NCI-H345 (cell line): Measurements from ENCODE around the gene FRMD4A.

Experiments
- DNase-seq: peaks from one replicate; lab custom pipeline; 2025; lab: John Stamatoyannopoulos, UW

FRMD4A gene

GRCh38 chr10:13698217-13698616 lies 632.5 kb downstream of the FRMD4A start:
- DNase-seq: no peak

- DNase-seq: no peak
Measured at GRCh38 chr10:13696071-13696470, 634.7 kb downstream of the FRMD4A start.

GRCh38 chr10:13695588-13695987 lies 635.1 kb downstream of the FRMD4A start:
- DNase-seq: no peak

GRCh38 chr10:13693783-13694700 lies 636.7 kb downstream of the FRMD4A start:
- no peak for DNase-seq

- peak; percentile 38 for DNase-seq
Measured at GRCh38 chr10:13690281-13690825, 640.4 kb downstream of the FRMD4A start.

GRCh38 chr10:13686331-13686752 lies 644.4 kb downstream of the FRMD4A start:
- DNase-seq: no peak

GRCh38 chr10:13685885-13686284 lies 644.8 kb downstream of the FRMD4A start:
- DNase-seq: no peak

- no peak for DNase-seq
Measured at GRCh38 chr10:13684806-13685482, 645.8 kb downstream of the FRMD4A start.

GRCh38 chr10:13684252-13684791 lies 646.4 kb downstream of the FRMD4A start:
- no peak for DNase-seq

GRCh38 chr10:13683017-13683416 lies 647.7 kb downstream of the FRMD4A start:
- DNase-seq: no peak

GRCh38 chr10:13681960-13682359 lies 648.8 kb downstream of the FRMD4A start:
- DNase-seq: no peak

GRCh38 chr10:13681528-13681927 lies 649.2 kb downstream of the FRMD4A start:
- DNase-seq: no peak

- DNase-seq: peak; percentile 8
Measured at GRCh38 chr10:13681095-13681494, 649.6 kb downstream of the FRMD4A start.

- no peak for DNase-seq
Measured at GRCh38 chr10:13678101-13678843, 652.5 kb downstream of the FRMD4A start.

- DNase-seq: no peak
Measured at GRCh38 chr10:13674645-13675588, 655.8 kb downstream of the FRMD4A start.

- no peak for DNase-seq
Measured at GRCh38 chr10:13673156-13673555, 657.6 kb downstream of the FRMD4A start.

- no peak for DNase-seq
Measured at GRCh38 chr10:13672548-13672947, 658.2 kb downstream of the FRMD4A start.

GRCh38 chr10:13671904-13672303 lies 658.8 kb downstream of the FRMD4A start:
- DNase-seq: no peak

GRCh38 chr10:13670311-13670710 lies 660.4 kb downstream of the FRMD4A start:
- peak; percentile 44 for DNase-seq

- DNase-seq: no peak
Measured at GRCh38 chr10:13669901-13670300, 660.8 kb downstream of the FRMD4A start.
